ENCODE measurements around the gene SFXN5. TPM values are rescaled to one million over a fixed set of nuclear protein-coding genes. Genes with fewer than 3 reads are reported as not detected.

SFXN5 gene
- total RNA-seq, 1 experiment from 2014 or later = 25.9 TPM

DNA sequence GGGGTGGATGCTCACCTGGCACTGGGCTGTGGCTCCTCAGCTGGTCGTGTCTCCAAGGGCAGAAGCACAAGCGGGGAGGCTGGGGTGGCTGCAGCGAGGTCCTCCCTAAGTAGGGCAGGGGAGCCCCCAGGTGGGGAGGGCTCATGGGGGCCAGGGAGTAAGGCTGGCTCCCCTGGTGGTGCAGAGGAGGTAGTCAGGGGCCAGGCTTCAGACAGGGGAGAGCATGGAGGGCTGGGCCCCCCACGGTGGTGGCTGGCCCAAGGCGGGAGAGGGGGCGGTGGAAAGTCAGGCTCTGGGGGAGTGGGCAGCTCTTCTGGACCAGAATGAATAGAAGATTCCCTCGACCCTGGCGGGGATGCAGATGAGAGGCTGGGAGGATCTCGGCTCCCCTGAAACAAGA is 8.1 kb upstream of the SFXN5 start:
- H3K27me3 Mint-ChIP-seq (ENCODE audit: low read depth) = no peaks in the 10 kb centered on the region
- H3K4me1 Mint-ChIP-seq = peaks cover 11% of the 10 kb centered on the region
- peaks cover 3% of the 10 kb centered on the region; the same call in 1 of the 2 replicates for H3K36me3 Mint-ChIP-seq
- CTCF ChIA-PET = interaction anchor here (1.4 to 2.5 kb wide), 2 partner anchors 77 to 98 kb away, joined by 3 to 15 read pairs; no protein-coding TSS in a partner anchor
- no peak for ATAC-seq
- DNase-seq (ENCODE audit: low spot score) = no peak
- no peaks in the 10 kb centered on the region for H3K9me3 Mint-ChIP-seq
- no peak overlapping the region for H3K27ac Mint-ChIP-seq
- H3K4me3 Mint-ChIP-seq = no peak overlapping the region
- POLR2A ChIA-PET = no interaction called here
- TF ChIP-seq STAT6 (CRISPR knock-in tag; conservative IDR thresholded peaks at IDR 0.05; ENCODE audit: low read depth) = no peak
- TF ChIP-seq USF2 (CRISPR knock-in tag; IDR thresholded peaks at IDR 0.05) = no peak
- TF ChIP-seq TP53 (CRISPR knock-in tag; IDR thresholded peaks at IDR 0.05) = no peak
- TF ChIP-seq TEAD4 (CRISPR knock-in tag; IDR thresholded peaks at IDR 0.05) = no peak

DNA sequence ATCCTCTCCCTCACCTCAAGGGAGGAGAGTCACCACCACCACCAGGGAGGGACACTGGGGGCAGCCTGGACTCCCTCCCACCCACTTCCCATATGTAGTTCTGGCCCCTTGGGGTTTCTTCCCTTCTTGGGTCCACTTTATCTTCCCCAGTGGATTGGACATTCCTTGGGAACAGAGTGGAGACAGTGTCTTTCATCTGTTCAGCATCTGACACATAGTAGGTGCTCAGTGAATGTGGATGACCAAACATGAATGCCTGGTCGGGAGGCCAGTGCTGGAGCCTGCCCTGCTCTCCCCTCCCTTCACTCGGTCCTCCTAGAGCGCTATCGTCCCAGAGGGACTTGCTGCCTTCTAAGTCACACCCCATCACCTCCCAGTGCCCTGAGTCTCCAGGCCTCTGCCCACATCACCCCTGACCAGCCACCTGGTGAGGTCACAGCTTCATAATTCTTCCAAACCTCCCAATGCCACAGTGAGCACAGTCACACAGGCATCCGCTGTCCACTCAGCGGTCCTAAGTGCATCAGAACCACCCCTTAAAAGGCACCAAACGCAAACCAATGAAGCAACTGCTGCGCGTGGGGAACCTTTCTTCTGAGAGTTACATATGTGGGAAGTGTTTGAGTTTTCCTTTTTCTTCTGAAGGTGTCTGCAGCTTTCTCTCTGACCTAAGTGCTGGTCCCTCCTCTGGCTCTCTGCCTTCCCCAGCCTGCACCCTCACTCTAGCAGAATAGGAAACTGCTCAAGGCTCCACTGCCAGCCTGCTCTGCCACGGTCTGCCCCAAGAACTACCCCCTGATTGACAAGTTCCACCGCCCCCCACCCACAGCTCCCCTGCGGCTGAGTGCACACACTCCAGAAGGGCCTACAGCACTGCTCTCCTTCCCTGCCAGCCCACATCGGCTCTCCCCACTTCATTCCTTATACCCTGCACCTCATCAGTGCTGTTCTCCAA is 7.2 kb upstream of the SFXN5 start:
- DNase-seq (ENCODE audit: low spot score) = no peak
- H3K27ac Mint-ChIP-seq = no peak overlapping the region
- H3K36me3 Mint-ChIP-seq = no peaks in the 10 kb centered on the region
- H3K27me3 Mint-ChIP-seq (ENCODE audit: low read depth) = no peaks in the 10 kb centered on the region; the same call in 1 of the 2 replicates
- ChIA-PET POLR2A (no interaction called here), CTCF (interaction anchor here (1.4 kb wide), 1 partner anchor 99 kb away, joined by 3 read pairs; no protein-coding TSS in a partner anchor)
- peaks cover 11% of the 10 kb centered on the region for H3K4me1 Mint-ChIP-seq
- H3K4me3 Mint-ChIP-seq = no peak overlapping the region
- no peaks in the 10 kb centered on the region for H3K9me3 Mint-ChIP-seq
- no peak for ATAC-seq
- TF ChIP-seq ZNF396 (CRISPR knock-in tag; IDR thresholded peaks at IDR 0.05; ENCODE audit: borderline replicate concordance) = no peak
- no peak for TF ChIP-seq CTCF (IDR thresholded peaks at IDR 0.05)
- TF ChIP-seq, protein P1, sequence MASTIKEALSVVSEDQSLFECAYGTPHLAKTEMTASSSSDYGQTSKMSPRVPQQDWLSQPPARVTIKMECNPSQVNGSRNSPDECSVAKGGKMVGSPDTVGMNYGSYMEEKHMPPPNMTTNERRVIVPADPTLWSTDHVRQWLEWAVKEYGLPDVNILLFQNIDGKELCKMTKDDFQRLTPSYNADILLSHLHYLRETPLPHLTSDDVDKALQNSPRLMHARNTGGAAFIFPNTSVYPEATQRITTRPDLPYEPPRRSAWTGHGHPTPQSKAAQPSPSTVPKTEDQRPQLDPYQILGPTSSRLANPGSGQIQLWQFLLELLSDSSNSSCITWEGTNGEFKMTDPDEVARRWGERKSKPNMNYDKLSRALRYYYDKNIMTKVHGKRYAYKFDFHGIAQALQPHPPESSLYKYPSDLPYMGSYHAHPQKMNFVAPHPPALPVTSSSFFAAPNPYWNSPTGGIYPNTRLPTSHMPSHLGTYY (CRISPR knock-in tag; IDR thresholded peaks at IDR 0.05) = no peak
- TF ChIP-seq ZNF263 (CRISPR knock-in tag; IDR thresholded peaks at IDR 0.05; ENCODE audit: low read depth) = no peak
- TF ChIP-seq HMGXB4 (CRISPR knock-in tag; IDR thresholded peaks at IDR 0.05) = no peak
- no peak for TF ChIP-seq RELA (CRISPR knock-in tag; IDR thresholded peaks at IDR 0.05; ENCODE audit: borderline replicate concordance)
- no peak for TF ChIP-seq GTF2I (CRISPR knock-in tag; conservative IDR thresholded peaks at IDR 0.05)
- TF ChIP-seq GRHL2 (CRISPR knock-in tag; IDR thresholded peaks at IDR 0.05; ENCODE audit: insufficient replicate concordance, severe bottlenecking) = no peak
- TF ChIP-seq, protein P2, sequence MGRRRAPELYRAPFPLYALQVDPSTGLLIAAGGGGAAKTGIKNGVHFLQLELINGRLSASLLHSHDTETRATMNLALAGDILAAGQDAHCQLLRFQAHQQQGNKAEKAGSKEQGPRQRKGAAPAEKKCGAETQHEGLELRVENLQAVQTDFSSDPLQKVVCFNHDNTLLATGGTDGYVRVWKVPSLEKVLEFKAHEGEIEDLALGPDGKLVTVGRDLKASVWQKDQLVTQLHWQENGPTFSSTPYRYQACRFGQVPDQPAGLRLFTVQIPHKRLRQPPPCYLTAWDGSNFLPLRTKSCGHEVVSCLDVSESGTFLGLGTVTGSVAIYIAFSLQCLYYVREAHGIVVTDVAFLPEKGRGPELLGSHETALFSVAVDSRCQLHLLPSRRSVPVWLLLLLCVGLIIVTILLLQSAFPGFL (CRISPR knock-in tag; IDR thresholded peaks at IDR 0.05; ENCODE audit: borderline replicate concordance) = no peak
